HG03097 (cell line): ENCODE data around the gene MTG1.
"Not testable (repeated sequence)": the region's sequence is repeated elsewhere in the genome, so short reads cannot be mapped to it uniquely, and the experiment has no call there.

Experiments
- ATAC-seq: cut with Tn5 transposase; IDR thresholded peaks from one replicate; pipeline ENCODE4 v1.9.1; 2021; ENCODE audit not compliant: unreplicated experiment, low FRiP score

The MTG1 gene

GRCh38 chr10:133460208-133460769, 66.3 kb downstream of the MTG1 start:
- ATAC-seq: no peak

- no peak for ATAC-seq
Observed at GRCh38 chr10:133461027-133461426, 67.1 kb downstream of the MTG1 start.

GRCh38 chr10:133461841-133462240, 67.9 kb downstream of the MTG1 start:
- ATAC-seq: no peak

GRCh38 chr10:133462512-133463305, 68.8 kb downstream of the MTG1 start:
- ATAC-seq: no peak

GRCh38 chr10:133464582-133465031, 70.7 kb downstream of the MTG1 start:
- ATAC-seq: no peak

GRCh38 chr10:133465191-133465949, 71.4 kb downstream of the MTG1 start:
- no peak for ATAC-seq

- no peak for ATAC-seq
Observed at GRCh38 chr10:133465950-133466474, 72.1 kb downstream of the MTG1 start.

- ATAC-seq: no peak
Observed at GRCh38 chr10:133466683-133467275, 72.8 kb downstream of the MTG1 start.

GRCh38 chr10:133467286-133467911, 73.4 kb downstream of the MTG1 start:
- no peak for ATAC-seq

- not testable (repeated sequence) for ATAC-seq
Observed at GRCh38 chr10:133469205-133469604, 75.2 kb downstream of the MTG1 start.

- no peak for ATAC-seq
Observed at GRCh38 chr10:133471300-133472109, 77.5 kb downstream of the MTG1 start.
